ENCODE data around the gene NT5DC4. TPM values are rescaled to one million over a fixed set of nuclear protein-coding genes. Genes with fewer than 3 reads are reported as not detected.

The NT5DC4 gene
- total RNA-seq, 4 donors from 2014 or later = 0.27 TPM; not detected in 3

DNA sequence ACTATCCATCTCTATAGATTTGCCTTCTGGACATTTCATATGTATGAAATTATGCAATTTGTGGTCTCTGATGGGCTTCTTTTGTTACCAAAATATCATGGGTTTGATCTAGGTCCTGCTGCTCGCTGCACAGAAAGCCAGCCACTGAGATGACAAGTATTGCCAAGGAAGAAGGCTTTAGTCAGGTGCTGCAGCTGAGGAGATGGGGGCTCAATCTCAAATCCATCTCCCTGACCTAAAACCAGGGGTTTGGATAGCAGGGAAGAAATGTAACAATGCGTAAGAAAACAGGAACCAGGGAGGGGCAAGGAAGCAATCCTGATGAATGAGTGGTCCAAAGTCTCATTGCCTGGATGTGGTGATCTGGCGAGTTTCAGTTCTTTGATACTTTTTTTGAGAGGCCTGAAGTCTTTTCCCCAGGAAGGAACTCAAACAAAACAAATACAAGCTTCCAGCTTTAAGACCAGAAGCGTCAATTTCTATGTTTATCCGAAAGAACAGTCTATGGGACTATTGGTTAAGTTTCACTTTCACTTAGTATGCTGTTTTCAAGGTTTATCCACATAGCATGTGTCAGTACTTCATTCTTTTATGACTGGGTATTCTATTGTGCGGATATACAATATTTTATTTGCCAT, 47.0 kb downstream of the NT5DC4 start:
- ATAC-seq = no peak
- Histone ChIP-seq H3K36me3 (no peaks in the 10 kb centered on the region), H3K27ac (no peak overlapping the region), H3K9me3 (no peaks in the 10 kb centered on the region), H3K27me3 (no peaks in the 10 kb centered on the region), H3K4me1 (peaks cover 0 to 17% (median 11%) of the 10 kb centered on the region in 3 donors), H3K4me3 (no peak overlapping the region)
- WGBS, 2 donors (ENCODE audit: low coverage in 1 of 2) = 65% methylated on average over 5 of the region's 6 CpGs
- TF ChIP-seq POLR2AphosphoS5 (IDR thresholded peaks at IDR 0.05) (no peak), CTCF (IDR thresholded peaks at IDR 0.05) (no peak), EP300 (IDR thresholded peaks at IDR 0.05) (no peak), POLR2A (IDR thresholded peaks at IDR 0.05) (no peak)

GRCh38 chr2:112768432-112768831, 47.6 kb downstream of the NT5DC4 start:
- WGBS, 2 donors (ENCODE audit: low coverage in 1 of 2) = 47 to 64% methylated on average over 1 of the region's 1 CpG
- no peak for TF ChIP-seq POLR2AphosphoS5 (IDR thresholded peaks at IDR 0.05)
- TF ChIP-seq EP300 (IDR thresholded peaks at IDR 0.05) = no peak
- no peak for TF ChIP-seq POLR2A (IDR thresholded peaks at IDR 0.05)
- TF ChIP-seq CTCF (IDR thresholded peaks at IDR 0.05) = no peak
- Histone ChIP-seq H3K36me3 (no peaks in the 10 kb centered on the region), H3K27me3 (no peaks in the 10 kb centered on the region), H3K4me3 (no peak overlapping the region), H3K9me3 (no peaks in the 10 kb centered on the region), H3K27ac (no peak overlapping the region), H3K4me1 (peaks cover 0 to 17% (median 11%) of the 10 kb centered on the region in 3 donors)
- no peak for ATAC-seq

- 74 to 91% methylated on average over 4 of the region's 4 CpGs for WGBS, 2 donors (ENCODE audit: low coverage in 1 of 2)
- H3K9me3 ChIP-seq = no peaks in the 10 kb centered on the region
- H3K4me1 ChIP-seq = no peaks in the 10 kb centered on the region
- no peak for ATAC-seq
- no peak overlapping the region for H3K4me3 ChIP-seq
- no peak for TF ChIP-seq POLR2A (IDR thresholded peaks at IDR 0.05)
- TF ChIP-seq CTCF (IDR thresholded peaks at IDR 0.05) = no peak
- no peak for TF ChIP-seq POLR2AphosphoS5 (IDR thresholded peaks at IDR 0.05)
- no peak for TF ChIP-seq EP300 (IDR thresholded peaks at IDR 0.05)
- no peaks in the 10 kb centered on the region for H3K27me3 ChIP-seq
- no peaks in the 10 kb centered on the region for H3K36me3 ChIP-seq
- H3K27ac ChIP-seq = no peak overlapping the region
Measured at GRCh38 chr2:112772322-112772721, 51.5 kb downstream of the NT5DC4 start.

GRCh38 chr2:112772911-112773475, 52.2 kb downstream of the NT5DC4 start:
- no peak overlapping the region for H3K4me3 ChIP-seq
- H3K9me3 ChIP-seq = no peaks in the 10 kb centered on the region
- 56 to 100% methylated on average over 1 to 2 of the region's 2 CpGs for WGBS, 2 donors (ENCODE audit: low coverage in 1 of 2)
- H3K36me3 ChIP-seq = no peaks in the 10 kb centered on the region
- no peaks in the 10 kb centered on the region for H3K4me1 ChIP-seq
- no peak overlapping the region for H3K27ac ChIP-seq
- ATAC-seq = no peak
- TF ChIP-seq POLR2AphosphoS5 (IDR thresholded peaks at IDR 0.05) = no peak
- no peak for TF ChIP-seq CTCF (IDR thresholded peaks at IDR 0.05)
- no peak for TF ChIP-seq EP300 (IDR thresholded peaks at IDR 0.05)
- no peak for TF ChIP-seq POLR2A (IDR thresholded peaks at IDR 0.05)
- H3K27me3 ChIP-seq = no peaks in the 10 kb centered on the region

GRCh38 chr2:112773556-112773955, 52.7 kb downstream of the NT5DC4 start:
- Histone ChIP-seq H3K4me1 (no peaks in the 10 kb centered on the region), H3K9me3 (no peaks in the 10 kb centered on the region), H3K36me3 (no peaks in the 10 kb centered on the region), H3K4me3 (no peak overlapping the region), H3K27ac (no peak overlapping the region), H3K27me3 (no peaks in the 10 kb centered on the region)
- TF ChIP-seq POLR2A (IDR thresholded peaks at IDR 0.05) = no peak
- no peak for TF ChIP-seq EP300 (IDR thresholded peaks at IDR 0.05)
- TF ChIP-seq POLR2AphosphoS5 (IDR thresholded peaks at IDR 0.05) = no peak
- no peak for TF ChIP-seq CTCF (IDR thresholded peaks at IDR 0.05)
- no peak for ATAC-seq
- WGBS, 2 donors (ENCODE audit: low coverage in 1 of 2) = 60 to 88% methylated on average over 2 of the region's 2 CpGs

All from gastroesophageal sphincter (tissue), 4 donors.